Measurements from ENCODE around the gene GPR108. TPM values are rescaled to one million over a fixed set of nuclear protein-coding genes. Genes with fewer than 3 reads are reported as not detected.
"Not testable (repeated sequence)": the region's sequence is repeated elsewhere in the genome, so short reads cannot be mapped to it uniquely, and the experiment has no call there.

GPR108 gene
- total RNA-seq, 5 donors from 2014 or later (not counting 1 experiment from before 2014, with no cell fraction given), result 51.8 to 83.3 (median 58.4) TPM

DNA sequence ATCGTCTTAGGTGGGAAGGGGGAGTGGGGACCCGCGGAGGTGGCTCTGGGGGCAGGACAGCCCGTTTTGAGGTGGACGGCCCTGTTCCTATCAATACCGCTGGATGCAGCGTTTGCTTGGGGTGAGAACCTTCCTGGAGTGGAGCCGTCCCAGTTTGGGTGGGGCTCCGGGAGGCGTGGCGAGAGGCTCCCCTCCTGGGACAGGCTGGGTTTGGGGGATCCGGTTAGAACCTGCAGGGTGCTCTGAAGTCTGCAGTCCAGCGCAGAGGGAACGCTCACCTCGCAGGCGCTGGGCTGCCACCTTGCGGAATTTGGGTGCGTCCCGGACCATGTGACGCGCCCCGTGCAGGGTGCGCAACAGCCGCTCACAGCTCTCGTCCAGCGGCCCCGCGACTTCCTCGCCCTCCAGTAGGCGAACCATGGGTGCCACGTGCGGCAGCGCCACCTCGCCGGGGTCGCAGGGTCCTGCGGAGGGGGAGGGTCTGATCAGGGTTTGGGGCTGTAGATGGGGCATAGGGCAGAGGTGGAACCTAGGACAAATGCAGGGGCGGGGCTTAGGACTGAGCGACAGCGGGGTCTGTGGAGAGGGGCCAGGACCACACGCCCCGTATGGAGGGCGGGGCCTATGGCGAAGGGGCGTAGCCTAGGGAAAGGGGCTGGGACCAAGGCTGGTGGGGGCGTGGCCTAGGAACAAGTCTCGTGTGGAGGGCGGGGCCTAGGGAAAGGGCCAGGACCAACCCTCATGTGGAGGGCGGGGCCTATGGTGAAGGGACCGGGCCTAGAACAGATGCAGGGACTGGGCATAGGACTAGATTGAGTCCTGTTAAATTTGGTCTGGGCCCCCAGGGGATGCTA lies 16.0 kb upstream of the GPR108 start:
- Histone ChIP-seq H3K27me3 (replicated peaks in 1 of 2; ENCODE audit: control insufficient read depth in 2 of 2, extremely low read depth in 1 of 2, insufficient read depth in 2 of 2, low read length in 1 of 2) (no peaks in the 10 kb centered on the region), H3K9me3 (no peaks in the 10 kb centered on the region), H3K27ac (ENCODE audit: low read length) (peak overlapping the region; percentile 29), H3K4me1 (ENCODE audit: control insufficient read depth in 1 of 2, extremely low read depth in 1 of 2, insufficient read depth in 2 of 2, low read length in 2 of 2) (peaks cover 0 to 16% of the 10 kb centered on the region in 2 experiments), H3K36me3 (ENCODE audit: control insufficient read depth in 2 of 2, extremely low read depth in 1 of 2, insufficient read depth in 1 of 2, low read length in 1 of 2) (peaks cover 21 to 59% of the 10 kb centered on the region in 2 donors), H3K4me3 (ENCODE audit: control insufficient read depth in 1 of 2, extremely low read depth in 1 of 2, low read length in 1 of 2) (peak overlapping the region; percentile 25 to 40)
- 40% methylated on average over 45 of the region's 50 CpGs for WGBS (ENCODE audit: insufficient coverage)
- ATAC-seq (replicated peaks in 1 of 4), result peak; percentile 85 to 89 (median 88)
- Mint-ChIP-seq H3K4me1 (peaks cover 9 to 14% (median 12%) of the 10 kb centered on the region in 3 donors), H3K36me3 (peaks cover 23% of the 10 kb centered on the region), H3K27me3 (no peaks in the 10 kb centered on the region), H3K9me3 (no peaks in the 10 kb centered on the region), H3K27ac (peak overlapping the region; percentile 76 to 84), H3K4me3 (peak overlapping the region; percentile 64 to 83 (median 66))
- ChIA-PET POLR2A (no interaction called here), CTCF (interaction anchor here (0.7 to 1.0 kb wide), 2 partner anchors 60 to 236 kb away, joined by 3 to 4 read pairs; no protein-coding TSS in a partner anchor)
- DNase-seq, result peak; percentile 50 to 85 (median 67)

DNA sequence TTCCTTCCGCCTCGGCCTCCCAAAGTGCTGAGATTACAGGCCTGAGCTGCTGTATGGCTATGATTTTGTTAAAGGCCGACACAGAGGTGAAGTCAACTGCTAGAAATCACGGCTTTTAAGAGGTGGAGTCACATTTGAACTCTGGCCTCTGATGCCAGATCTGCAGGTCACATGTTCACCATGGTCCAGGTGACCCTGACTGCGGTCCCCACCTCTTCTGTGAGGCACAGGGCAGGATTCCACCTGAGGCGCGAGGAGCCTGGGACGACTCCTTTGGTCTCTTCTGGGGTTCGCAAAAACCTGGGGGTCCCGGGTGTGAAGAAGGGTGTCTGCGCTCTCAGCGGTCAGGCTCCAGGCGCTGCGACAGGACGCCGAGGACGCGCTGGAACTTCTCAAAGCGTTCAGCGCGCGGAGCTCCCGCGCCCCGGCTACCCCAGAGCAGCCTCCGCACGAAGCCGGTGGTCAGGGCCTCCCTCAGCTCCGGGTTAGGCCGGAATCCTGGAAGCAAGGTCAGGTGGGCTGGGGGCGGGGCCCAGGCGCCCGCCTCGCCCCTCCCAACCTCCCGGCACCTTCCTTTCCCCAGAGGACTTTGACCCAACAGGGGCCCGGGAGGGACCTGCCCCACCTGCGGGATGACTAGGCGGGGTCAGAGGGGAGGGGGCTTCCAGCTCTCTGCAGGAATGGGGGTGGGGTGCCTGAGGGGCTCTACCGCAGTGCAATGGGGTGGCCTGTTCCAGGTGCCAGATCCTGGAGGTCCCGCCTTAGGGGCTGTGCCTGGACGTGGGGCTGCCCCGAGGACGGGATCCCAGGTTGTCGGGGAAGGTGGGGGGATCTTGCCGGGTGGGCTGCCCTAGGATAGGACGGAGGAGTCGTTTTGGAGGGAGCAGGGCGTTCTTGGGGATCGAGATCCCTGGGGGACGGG lies 15.1 kb upstream of the GPR108 start:
- WGBS (ENCODE audit: insufficient coverage), result 93% methylated on average over 38 of the region's 50 CpGs
- H3K9me3 Mint-ChIP-seq, result no peaks in the 10 kb centered on the region
- DNase-seq (no peak), ATAC-seq (replicated peaks in 1 of 4) (no peak)
- Histone ChIP-seq H3K9me3 (no peaks in the 10 kb centered on the region), H3K27ac (ENCODE audit: low read length) (no peak overlapping the region), H3K36me3 (ENCODE audit: control insufficient read depth in 2 of 2, extremely low read depth in 1 of 2, insufficient read depth in 1 of 2, low read length in 1 of 2) (peaks cover 21 to 57% of the 10 kb centered on the region in 2 donors), H3K4me1 (ENCODE audit: control insufficient read depth in 1 of 2, extremely low read depth in 1 of 2, insufficient read depth in 2 of 2, low read length in 2 of 2) (peaks cover 0 to 16% of the 10 kb centered on the region in 2 experiments), H3K4me3 (ENCODE audit: control insufficient read depth in 1 of 2, extremely low read depth in 1 of 2, low read length in 1 of 2) (no peak overlapping the region), H3K27me3 (replicated peaks in 1 of 2; ENCODE audit: control insufficient read depth in 2 of 2, extremely low read depth in 1 of 2, insufficient read depth in 2 of 2, low read length in 1 of 2) (no peaks in the 10 kb centered on the region)
- ChIA-PET CTCF (interaction anchor here (0.7 to 1.0 kb wide), 2 partner anchors 61 to 236 kb away, joined by 3 to 4 read pairs; no protein-coding TSS in a partner anchor), POLR2A (no interaction called here)
- peaks cover 26% of the 10 kb centered on the region for H3K36me3 Mint-ChIP-seq
- H3K27ac Mint-ChIP-seq, result peak overlapping the region in 1 of 2 donors; percentile 76
- peak overlapping the region in 2 of 3 donors; percentile 64 to 83 for H3K4me3 Mint-ChIP-seq
- peaks cover 8 to 12% (median 11%) of the 10 kb centered on the region in 3 donors for H3K4me1 Mint-ChIP-seq
- no peaks in the 10 kb centered on the region for H3K27me3 Mint-ChIP-seq

DNA sequence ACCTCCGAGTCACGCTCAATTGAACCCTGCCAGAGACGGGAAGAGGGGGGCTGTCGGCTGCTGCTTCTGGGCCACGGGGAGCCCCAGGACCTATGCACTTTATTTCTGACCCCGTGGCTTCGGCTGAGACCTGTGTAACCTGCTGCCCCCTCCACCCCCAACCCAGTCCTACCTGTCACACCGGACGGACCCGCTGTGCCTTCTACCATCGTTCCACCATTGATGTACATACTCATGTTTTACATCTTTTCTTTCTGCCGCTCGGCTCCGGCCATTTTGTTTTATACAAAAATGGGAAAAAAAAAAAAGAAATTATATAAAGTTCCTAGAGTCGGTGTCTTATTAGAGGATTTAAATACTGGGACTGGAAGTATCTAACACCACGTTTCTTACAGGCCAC lies 13.8 kb upstream of the GPR108 start:
- H3K27me3 ChIP-seq (replicated peaks in 1 of 2; ENCODE audit: control insufficient read depth in 2 of 2, extremely low read depth in 1 of 2, insufficient read depth in 2 of 2, low read length in 1 of 2), result no peaks in the 10 kb centered on the region
- DNase-seq (no peak), ATAC-seq (replicated peaks in 1 of 4) (no peak)
- H3K36me3 ChIP-seq (ENCODE audit: control insufficient read depth in 2 of 2, extremely low read depth in 1 of 2, insufficient read depth in 1 of 2, low read length in 1 of 2), result peaks cover 24 to 61% of the 10 kb centered on the region in 2 donors
- H3K27ac Mint-ChIP-seq, result peak overlapping the region in 1 of 2 donors; percentile 4
- H3K27ac ChIP-seq (ENCODE audit: low read length), result no peak overlapping the region
- peaks cover 0 to 16% of the 10 kb centered on the region in 2 experiments for H3K4me1 ChIP-seq (ENCODE audit: control insufficient read depth in 1 of 2, extremely low read depth in 1 of 2, insufficient read depth in 2 of 2, low read length in 2 of 2)
- H3K4me3 ChIP-seq (ENCODE audit: control insufficient read depth in 1 of 2, extremely low read depth in 1 of 2, low read length in 1 of 2), result no peak overlapping the region
- POLR2A ChIA-PET, result interaction anchor here in 1 of 2 donors (0.6 kb wide), 2 partner anchors 32 to 589 kb away, joined by 3 read pairs; no protein-coding TSS in a partner anchor
- no peaks in the 10 kb centered on the region for H3K27me3 Mint-ChIP-seq
- 100% methylated on average over 4 of the region's 16 CpGs for WGBS (ENCODE audit: insufficient coverage)
- H3K9me3 Mint-ChIP-seq, result no peaks in the 10 kb centered on the region
- no peaks in the 10 kb centered on the region for H3K9me3 ChIP-seq
- H3K4me1 Mint-ChIP-seq, result peaks cover 6 to 12% (median 11%) of the 10 kb centered on the region in 3 donors
- H3K4me3 Mint-ChIP-seq, result no peak overlapping the region
- CTCF ChIA-PET, result no interaction called here
- peaks cover 34% of the 10 kb centered on the region for H3K36me3 Mint-ChIP-seq

DNA sequence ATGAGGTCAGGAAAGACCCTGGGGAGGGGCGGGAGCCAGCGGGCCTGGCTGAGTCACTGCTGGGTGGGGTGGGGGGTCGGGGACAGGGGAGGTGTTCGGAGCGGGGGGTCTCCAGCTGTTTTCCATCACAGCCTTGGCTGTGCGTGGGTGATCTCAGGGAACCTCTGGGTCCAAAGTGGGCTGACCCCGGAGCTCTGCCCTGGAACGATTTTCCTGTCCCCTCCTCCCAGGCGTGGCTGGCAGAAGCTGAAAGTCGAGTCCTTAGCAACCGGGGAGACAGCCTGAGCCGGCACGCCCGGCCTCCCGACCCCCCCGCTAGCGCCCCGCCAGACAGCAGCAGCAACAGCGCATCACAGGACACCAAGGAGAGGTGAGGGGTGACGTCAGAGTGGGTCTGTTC lies 12.7 kb upstream of the GPR108 start:
- CTCF ChIA-PET, result no interaction called here
- WGBS (ENCODE audit: insufficient coverage), result 97% methylated on average over 7 of the region's 20 CpGs

DNA sequence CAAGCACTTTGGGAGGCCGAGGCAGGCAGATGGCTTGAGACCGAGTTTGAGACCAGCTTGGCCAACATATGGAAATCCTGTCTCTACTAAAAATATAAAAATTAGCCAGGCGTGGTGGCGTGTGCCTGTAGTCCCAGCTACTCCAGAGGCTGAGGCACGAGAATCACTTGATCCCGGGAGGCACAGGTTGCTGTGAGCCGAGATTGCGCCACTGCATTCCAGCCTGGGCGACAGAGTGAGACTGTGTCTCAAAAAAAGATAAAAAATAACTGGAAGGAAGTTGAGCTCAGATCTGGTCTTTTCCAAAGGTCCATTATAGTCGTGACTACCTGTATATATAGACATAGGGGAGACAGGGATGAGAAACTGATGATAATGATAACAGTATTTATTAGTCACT lies 11.2 kb upstream of the GPR108 start:
- WGBS (ENCODE audit: insufficient coverage), result 95% methylated on average over 9 of the region's 10 CpGs
- H3K4me3 Mint-ChIP-seq; H3K9me3 ChIP-seq; H3K27me3 ChIP-seq (replicated peaks in 1 of 2; ENCODE audit: control insufficient read depth in 2 of 2, extremely low read depth in 1 of 2, insufficient read depth in 2 of 2, low read length in 1 of 2); DNase-seq; H3K4me1 ChIP-seq (ENCODE audit: control insufficient read depth in 1 of 2, extremely low read depth in 1 of 2, insufficient read depth in 2 of 2, low read length in 2 of 2); H3K27me3 Mint-ChIP-seq; ATAC-seq (replicated peaks in 1 of 4); H3K27ac ChIP-seq (ENCODE audit: low read length); H3K4me3 ChIP-seq (ENCODE audit: control insufficient read depth in 1 of 2, extremely low read depth in 1 of 2, low read length in 1 of 2); H3K27ac Mint-ChIP-seq; H3K9me3 Mint-ChIP-seq; CTCF ChIA-PET; POLR2A ChIA-PET: not testable (repeated sequence)
- H3K36me3 ChIP-seq (ENCODE audit: control insufficient read depth in 2 of 2, extremely low read depth in 1 of 2, insufficient read depth in 1 of 2, low read length in 1 of 2), result peaks cover 22 to 48% of the 10 kb centered on the region in 2 donors
- peaks cover 38% of the 10 kb centered on the region for H3K36me3 Mint-ChIP-seq
- peaks cover 2 to 13% (median 8%) of the 10 kb centered on the region in 3 donors for H3K4me1 Mint-ChIP-seq

More for the DNA sequence above, 12.7 kb upstream of the GPR108 start:
- DNase-seq (no peak), ATAC-seq (replicated peaks in 1 of 4) (no peak)
- Histone ChIP-seq H3K27ac (ENCODE audit: low read length) (no peak overlapping the region), H3K4me3 (ENCODE audit: control insufficient read depth in 1 of 2, extremely low read depth in 1 of 2, low read length in 1 of 2) (no peak overlapping the region), H3K36me3 (ENCODE audit: control insufficient read depth in 2 of 2, extremely low read depth in 1 of 2, insufficient read depth in 1 of 2, low read length in 1 of 2) (peaks cover 27 to 59% of the 10 kb centered on the region in 2 donors), H3K4me1 (ENCODE audit: control insufficient read depth in 1 of 2, extremely low read depth in 1 of 2, insufficient read depth in 2 of 2, low read length in 2 of 2) (peaks cover 0 to 16% of the 10 kb centered on the region in 2 experiments), H3K9me3 (no peaks in the 10 kb centered on the region), H3K27me3 (replicated peaks in 1 of 2; ENCODE audit: control insufficient read depth in 2 of 2, extremely low read depth in 1 of 2, insufficient read depth in 2 of 2, low read length in 1 of 2) (no peaks in the 10 kb centered on the region)
- POLR2A ChIA-PET, result no interaction called here
- Mint-ChIP-seq H3K27me3 (no peaks in the 10 kb centered on the region), H3K36me3 (peaks cover 41% of the 10 kb centered on the region), H3K4me1 (peaks cover 6 to 12% (median 11%) of the 10 kb centered on the region in 3 donors), H3K27ac (no peak overlapping the region), H3K9me3 (no peaks in the 10 kb centered on the region), H3K4me3 (no peak overlapping the region)

DNA sequence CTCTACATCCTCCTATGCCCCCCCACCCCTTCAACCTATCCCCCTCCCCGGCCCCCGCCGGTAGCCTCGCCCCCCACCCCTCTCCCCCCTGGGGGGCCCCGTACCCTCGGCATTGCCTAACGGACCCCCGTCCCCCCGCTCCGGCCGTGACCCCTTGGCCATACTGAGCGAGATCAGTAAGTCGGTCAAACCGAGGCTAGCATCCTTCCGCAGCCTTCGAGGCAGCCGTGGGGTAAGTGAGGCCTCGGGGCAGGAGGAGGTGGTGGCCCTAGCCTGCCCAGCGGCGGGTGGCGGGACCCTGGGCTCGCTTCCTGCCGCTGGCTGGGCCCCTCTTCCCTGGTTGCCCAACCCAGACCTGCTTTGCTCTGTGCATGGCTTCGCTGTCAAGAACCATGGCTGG lies 8.6 kb upstream of the GPR108 start:
- Histone ChIP-seq H3K36me3 (ENCODE audit: control insufficient read depth in 2 of 2, extremely low read depth in 1 of 2, insufficient read depth in 1 of 2, low read length in 1 of 2) (peaks cover 12 to 26% of the 10 kb centered on the region in 2 donors), H3K9me3 (no peaks in the 10 kb centered on the region), H3K4me1 (ENCODE audit: control insufficient read depth in 1 of 2, extremely low read depth in 1 of 2, insufficient read depth in 2 of 2, low read length in 2 of 2) (peaks cover 0 to 3% of the 10 kb centered on the region in 2 experiments), H3K27me3 (replicated peaks in 1 of 2; ENCODE audit: control insufficient read depth in 2 of 2, extremely low read depth in 1 of 2, insufficient read depth in 2 of 2, low read length in 1 of 2) (peaks cover 0 to 2% of the 10 kb centered on the region in 2 experiments), H3K27ac (ENCODE audit: low read length) (no peak overlapping the region), H3K4me3 (ENCODE audit: control insufficient read depth in 1 of 2, extremely low read depth in 1 of 2, low read length in 1 of 2) (no peak overlapping the region)
- DNase-seq, result no peak
- WGBS (ENCODE audit: insufficient coverage), result 95% methylated on average over 13 of the region's 24 CpGs
- Mint-ChIP-seq H3K27ac (no peak overlapping the region), H3K36me3 (peaks cover 38% of the 10 kb centered on the region), H3K4me1 (peaks cover 5 to 10% (median 8%) of the 10 kb centered on the region in 3 donors), H3K27me3 (no peaks in the 10 kb centered on the region), H3K4me3 (no peak overlapping the region), H3K9me3 (no peaks in the 10 kb centered on the region)
- CTCF ChIA-PET, result no interaction called here
- no peak for ATAC-seq (replicated peaks in 1 of 4)
- POLR2A ChIA-PET, result no interaction called here
